ENCODE results near the gene EDAR. TPM values are rescaled to one million over a fixed set of nuclear protein-coding genes. Genes with fewer than 3 reads are reported as not detected.

Gene EDAR
- total RNA-seq, 1 donor from 2014 or later = not detected

DNA sequence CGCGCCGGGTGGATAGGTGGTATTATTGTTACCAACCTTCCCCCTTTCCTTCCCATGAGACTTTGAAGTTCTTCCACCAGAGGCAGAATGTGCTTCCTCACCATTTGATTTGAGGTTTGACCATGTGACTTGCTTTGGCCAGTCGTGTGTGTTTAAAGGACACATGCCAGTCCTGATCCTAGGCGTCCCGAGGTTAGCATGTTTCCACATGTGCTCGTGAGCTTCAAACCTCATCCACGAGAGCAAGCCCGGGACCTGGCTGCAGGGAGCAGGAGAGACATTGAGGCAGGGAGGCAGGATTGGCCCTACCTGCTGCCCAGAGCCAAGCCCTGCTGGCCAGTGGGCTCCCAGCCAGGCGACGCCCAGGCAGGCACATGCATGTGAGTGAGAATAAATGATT, 27.4 kb upstream of the EDAR start:
- TF ChIP-seq, protein P1, sequence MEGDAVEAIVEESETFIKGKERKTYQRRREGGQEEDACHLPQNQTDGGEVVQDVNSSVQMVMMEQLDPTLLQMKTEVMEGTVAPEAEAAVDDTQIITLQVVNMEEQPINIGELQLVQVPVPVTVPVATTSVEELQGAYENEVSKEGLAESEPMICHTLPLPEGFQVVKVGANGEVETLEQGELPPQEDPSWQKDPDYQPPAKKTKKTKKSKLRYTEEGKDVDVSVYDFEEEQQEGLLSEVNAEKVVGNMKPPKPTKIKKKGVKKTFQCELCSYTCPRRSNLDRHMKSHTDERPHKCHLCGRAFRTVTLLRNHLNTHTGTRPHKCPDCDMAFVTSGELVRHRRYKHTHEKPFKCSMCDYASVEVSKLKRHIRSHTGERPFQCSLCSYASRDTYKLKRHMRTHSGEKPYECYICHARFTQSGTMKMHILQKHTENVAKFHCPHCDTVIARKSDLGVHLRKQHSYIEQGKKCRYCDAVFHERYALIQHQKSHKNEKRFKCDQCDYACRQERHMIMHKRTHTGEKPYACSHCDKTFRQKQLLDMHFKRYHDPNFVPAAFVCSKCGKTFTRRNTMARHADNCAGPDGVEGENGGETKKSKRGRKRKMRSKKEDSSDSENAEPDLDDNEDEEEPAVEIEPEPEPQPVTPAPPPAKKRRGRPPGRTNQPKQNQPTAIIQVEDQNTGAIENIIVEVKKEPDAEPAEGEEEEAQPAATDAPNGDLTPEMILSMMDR (IDR thresholded peaks at IDR 0.05) = no peak
- Mint-ChIP-seq H3K27me3 (ENCODE audit: low read depth) (peaks cover 39% of the 10 kb centered on the region), H3K4me1 (ENCODE audit: low read depth) (peaks cover 5% of the 10 kb centered on the region), H3K27ac (ENCODE audit: unreplicated experiment) (no peak overlapping the region), H3K9me3 (ENCODE audit: low read depth) (no peaks in the 10 kb centered on the region), H3K4me3 (ENCODE audit: unreplicated experiment) (no peak overlapping the region), H3K36me3 (ENCODE audit: low read depth) (peaks cover 2% of the 10 kb centered on the region)
- no peak for DNase-seq (ENCODE audit: low spot score)

DNA sequence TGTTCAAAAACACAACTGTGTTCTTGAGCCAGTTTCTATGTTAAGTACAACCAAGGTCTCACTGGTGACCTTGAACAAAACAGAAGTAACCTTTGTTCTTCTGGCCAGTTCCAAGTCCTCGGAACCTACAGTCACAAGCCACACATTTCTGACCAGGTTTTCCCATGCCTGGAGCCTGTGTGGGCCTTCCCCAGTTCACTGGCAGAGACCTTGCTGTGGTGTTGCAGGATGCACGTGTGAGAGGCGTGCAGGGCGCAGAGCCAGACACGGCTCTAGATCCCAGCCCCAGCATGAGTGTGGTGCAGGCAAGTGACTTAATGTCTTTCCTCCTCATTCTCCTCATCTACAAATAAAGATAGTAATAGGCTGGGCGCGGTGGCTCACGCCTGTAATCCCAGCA, 25.5 kb upstream of the EDAR start:
- Mint-ChIP-seq H3K36me3 (ENCODE audit: low read depth) (peaks cover 2% of the 10 kb centered on the region), H3K27ac (ENCODE audit: unreplicated experiment) (no peak overlapping the region), H3K9me3 (ENCODE audit: low read depth) (no peaks in the 10 kb centered on the region), H3K27me3 (ENCODE audit: low read depth) (peaks cover 39% of the 10 kb centered on the region), H3K4me1 (ENCODE audit: low read depth) (no peaks in the 10 kb centered on the region), H3K4me3 (ENCODE audit: unreplicated experiment) (no peak overlapping the region)
- TF ChIP-seq, protein P1 (IDR thresholded peaks at IDR 0.05) = no peak
- no peak for DNase-seq (ENCODE audit: low spot score)

- Mint-ChIP-seq H3K27ac (ENCODE audit: unreplicated experiment) (no peak overlapping the region), H3K36me3 (ENCODE audit: low read depth) (no peaks in the 10 kb centered on the region), H3K4me3 (ENCODE audit: unreplicated experiment) (no peak overlapping the region), H3K27me3 (ENCODE audit: low read depth) (peaks cover 27% of the 10 kb centered on the region), H3K4me1 (ENCODE audit: low read depth) (no peaks in the 10 kb centered on the region), H3K9me3 (ENCODE audit: low read depth) (no peaks in the 10 kb centered on the region)
- DNase-seq (ENCODE audit: low spot score) = no peak
- TF ChIP-seq, protein P1 (IDR thresholded peaks at IDR 0.05) = no peak
Observed at GRCh38 chr2:109013051-109013450, 24.0 kb upstream of the EDAR start.

DNA sequence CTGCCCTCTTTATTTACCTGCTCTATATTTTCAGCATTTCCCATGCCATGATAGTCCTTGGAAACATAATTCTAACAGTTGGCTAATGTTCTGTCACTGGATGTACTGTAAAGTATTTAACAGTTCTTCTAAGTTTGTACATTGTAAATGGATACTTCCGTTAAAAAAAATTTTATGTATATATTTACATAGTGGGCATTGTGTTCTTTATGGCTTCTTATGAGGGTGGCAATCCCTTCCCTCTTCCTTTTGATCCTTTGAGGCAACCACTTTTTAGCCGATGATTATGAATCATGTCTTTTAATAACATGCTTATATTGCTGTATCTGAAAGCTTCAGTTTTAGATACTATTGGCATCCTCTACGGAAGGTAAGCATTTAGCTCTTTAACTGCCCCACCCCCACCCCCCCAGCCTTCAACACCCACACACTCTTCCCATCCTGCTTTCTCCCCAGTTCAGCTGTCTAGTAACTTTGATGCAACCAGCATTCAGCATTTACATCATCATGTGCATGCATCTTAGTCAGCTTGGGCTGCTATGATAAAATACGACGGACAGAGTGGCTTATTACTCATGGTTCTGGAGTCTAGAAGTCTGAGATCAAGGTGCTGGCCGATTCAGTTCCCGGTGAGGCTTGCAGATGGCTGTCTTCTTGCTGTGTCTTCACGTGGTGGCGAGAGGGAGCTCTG, 21.0 kb upstream of the EDAR start:
- Mint-ChIP-seq H3K9me3 (ENCODE audit: low read depth) (no peaks in the 10 kb centered on the region), H3K4me1 (ENCODE audit: low read depth) (no peaks in the 10 kb centered on the region), H3K27me3 (ENCODE audit: low read depth) (peaks cover 22% of the 10 kb centered on the region), H3K4me3 (ENCODE audit: unreplicated experiment) (no peak overlapping the region), H3K36me3 (ENCODE audit: low read depth) (no peaks in the 10 kb centered on the region), H3K27ac (ENCODE audit: unreplicated experiment) (no peak overlapping the region)
- TF ChIP-seq, protein P1 (IDR thresholded peaks at IDR 0.05) = no peak
- no peak for DNase-seq (ENCODE audit: low spot score)

- Mint-ChIP-seq H3K27ac (ENCODE audit: unreplicated experiment) (no peak overlapping the region), H3K9me3 (ENCODE audit: low read depth) (no peaks in the 10 kb centered on the region), H3K27me3 (ENCODE audit: low read depth) (peaks cover 32% of the 10 kb centered on the region), H3K36me3 (ENCODE audit: low read depth) (no peaks in the 10 kb centered on the region), H3K4me3 (ENCODE audit: unreplicated experiment) (no peak overlapping the region), H3K4me1 (ENCODE audit: low read depth) (no peaks in the 10 kb centered on the region)
- no peak for DNase-seq (ENCODE audit: low spot score)
- TF ChIP-seq, protein P1 (IDR thresholded peaks at IDR 0.05) = no peak
Observed at GRCh38 chr2:109006971-109007370, 18.0 kb upstream of the EDAR start.

Measured in chondrocyte (in vitro differentiated cells).